GM23338 (cell line): ENCODE results near the gene CACNG8. TPM values are rescaled to one million over a fixed set of nuclear protein-coding genes. Genes with fewer than 3 reads are reported as not detected.

Source experiments
- microRNA counts: library from miRNA; unstranded; fragments of <30 nt; microRNA quantifications from one replicate; lab custom pipeline; 2017
- polyA plus RNA-seq: library from polyadenylated mRNA; unstranded; fragments of >200 nt; fragmentation: Nextera tagmentation; extraction: Ambion mirVana; gene quantifications from 2 replicates; pipeline ENCODE4 v1.2.1, GENCODE V29; 2016
- small RNA-seq: library from RNA; depleted of rRNA; stranded (forward); fragments of <200 nt; gene quantifications from one replicate; pipeline ENCODE3, GENCODE V24; 2014; ENCODE audit warnings: low replicate concordance
- total RNA-seq: library from RNA; depleted of rRNA; stranded (reverse); fragments of >200 nt; shearing (Covaris generic); gene quantifications from 2 replicates; pipeline ENCODE4 v1.2.3, GENCODE V29; 2014; rRNA removed

CACNG8 gene
- total and polyA plus RNA-seq, 2 experiments from 2014 or later, result 2.2 to 3.9 TPM

MicroRNA genes within 50 kb of the gene (microRNA counts, 767-probe panel; counts per million panel counts)
- not detected for microRNA hsa-miR-935 (lab: Ali Mortazavi, UCI)

Small RNA genes within 50 kb of the gene (small RNA-seq; reads per million reads assigned to genes)
- not detected for gene AC012314.20

Other genes starting within 250 kb of the CACNG8 start
- 7.5 and 8.4 TPM in 2 replicates for gene NLRP12, start 138.6 kb upstream of the CACNG8 start, total RNA-seq
- gene NLRP12, start 138.6 kb upstream of the CACNG8 start, polyA plus RNA-seq, result 1.9 and 2.6 TPM in 2 replicates
- 40.5 and 57.1 TPM in 2 replicates for gene MYADM, start 95.1 kb upstream of the CACNG8 start, total RNA-seq
- gene MYADM, start 95.1 kb upstream of the CACNG8 start, polyA plus RNA-seq, result 43.6 and 49.9 TPM in 2 replicates
- 11.1 and 15.9 TPM in 2 replicates for gene PRKCG, start 80.7 kb upstream of the CACNG8 start, total RNA-seq
- gene PRKCG, start 80.7 kb upstream of the CACNG8 start, polyA plus RNA-seq, result 14.9 and 15.4 TPM in 2 replicates
- 15.6 and 17.9 TPM in 2 replicates for gene CACNG7, start 53.7 kb upstream of the CACNG8 start, total RNA-seq
- gene CACNG7, start 53.7 kb upstream of the CACNG8 start, polyA plus RNA-seq, result 9.4 and 9.8 TPM in 2 replicates
- gene CACNG6, start 28.7 kb downstream of the CACNG8 start, total RNA-seq, result 0.23 and 0.38 TPM in 2 replicates
- gene CACNG6, start 28.7 kb downstream of the CACNG8 start, polyA plus RNA-seq, result 1.5 and 1.8 TPM in 2 replicates
- not detected in 2 replicates for gene VSTM1, start 101.0 kb downstream of the CACNG8 start, total RNA-seq
- not detected in 2 replicates for gene VSTM1, start 101.0 kb downstream of the CACNG8 start, polyA plus RNA-seq
- gene TARM1, start 118.4 kb downstream of the CACNG8 start, total RNA-seq, result not detected in 2 replicates
- not detected in 2 replicates for gene TARM1, start 118.4 kb downstream of the CACNG8 start, polyA plus RNA-seq
- 0.31 TPM in 1 of 2 replicates, not detected in the other for gene OSCAR, start 137.9 kb downstream of the CACNG8 start, total RNA-seq
- gene OSCAR, start 137.9 kb downstream of the CACNG8 start, polyA plus RNA-seq, result 1.6 and 2.6 TPM in 2 replicates
- gene NDUFA3, start 139.9 kb downstream of the CACNG8 start, total RNA-seq, result 27.6 and 28.4 TPM in 2 replicates
- gene NDUFA3, start 139.9 kb downstream of the CACNG8 start, polyA plus RNA-seq, result 691 and 851 TPM in 2 replicates
- 12.0 and 16.2 TPM in 2 replicates for gene TFPT, start 152.7 kb downstream of the CACNG8 start, total RNA-seq
- 18.3 and 18.9 TPM in 2 replicates for gene TFPT, start 152.7 kb downstream of the CACNG8 start, polyA plus RNA-seq
- gene PRPF31, start 152.8 kb downstream of the CACNG8 start, total RNA-seq, result 79.3 and 83.3 TPM in 2 replicates
- gene PRPF31, start 152.8 kb downstream of the CACNG8 start, polyA plus RNA-seq, result 86.3 and 94.2 TPM in 2 replicates
- 47.0 and 61.2 TPM in 2 replicates for gene CNOT3, start 174.8 kb downstream of the CACNG8 start, total RNA-seq
- 36.4 and 39.7 TPM in 2 replicates for gene CNOT3, start 174.8 kb downstream of the CACNG8 start, polyA plus RNA-seq
- gene LENG1, start 196.8 kb downstream of the CACNG8 start, total RNA-seq, result 4.7 TPM in 2 replicates
- gene LENG1, start 196.8 kb downstream of the CACNG8 start, polyA plus RNA-seq, result 17.2 and 19.3 TPM in 2 replicates
- 0.58 and 2.3 TPM in 2 replicates for gene TMC4, start 210.2 kb downstream of the CACNG8 start, total RNA-seq
- gene TMC4, start 210.2 kb downstream of the CACNG8 start, polyA plus RNA-seq, result 7.8 and 8.2 TPM in 2 replicates
- 140 and 184 TPM in 2 replicates for gene MBOAT7, start 226.6 kb downstream of the CACNG8 start, total RNA-seq
- 73.5 and 77.8 TPM in 2 replicates for gene MBOAT7, start 226.6 kb downstream of the CACNG8 start, polyA plus RNA-seq
- 51.2 and 53.4 TPM in 2 replicates for gene TSEN34, start 228.4 kb downstream of the CACNG8 start, total RNA-seq
- gene TSEN34, start 228.4 kb downstream of the CACNG8 start, polyA plus RNA-seq, result 33.0 and 36.6 TPM in 2 replicates
- gene RPS9, start 237.9 kb downstream of the CACNG8 start, total RNA-seq, result 1,754 and 2,101 TPM in 2 replicates
- gene RPS9, start 237.9 kb downstream of the CACNG8 start, polyA plus RNA-seq, result 1,060 and 1,149 TPM in 2 replicates